NK-92 (cell line): ENCODE data around the gene BICDL1.
"Not testable (repeated sequence)": the region's sequence is repeated elsewhere in the genome, so short reads cannot be mapped to it uniquely, and the experiment has no call there.

ENCODE experiments used
- DNase-seq: peaks from one replicate; lab custom pipeline; 2025; ENCODE audit not compliant: unreplicated experiment; lab: John Stamatoyannopoulos, UW

BICDL1 gene

DNA sequence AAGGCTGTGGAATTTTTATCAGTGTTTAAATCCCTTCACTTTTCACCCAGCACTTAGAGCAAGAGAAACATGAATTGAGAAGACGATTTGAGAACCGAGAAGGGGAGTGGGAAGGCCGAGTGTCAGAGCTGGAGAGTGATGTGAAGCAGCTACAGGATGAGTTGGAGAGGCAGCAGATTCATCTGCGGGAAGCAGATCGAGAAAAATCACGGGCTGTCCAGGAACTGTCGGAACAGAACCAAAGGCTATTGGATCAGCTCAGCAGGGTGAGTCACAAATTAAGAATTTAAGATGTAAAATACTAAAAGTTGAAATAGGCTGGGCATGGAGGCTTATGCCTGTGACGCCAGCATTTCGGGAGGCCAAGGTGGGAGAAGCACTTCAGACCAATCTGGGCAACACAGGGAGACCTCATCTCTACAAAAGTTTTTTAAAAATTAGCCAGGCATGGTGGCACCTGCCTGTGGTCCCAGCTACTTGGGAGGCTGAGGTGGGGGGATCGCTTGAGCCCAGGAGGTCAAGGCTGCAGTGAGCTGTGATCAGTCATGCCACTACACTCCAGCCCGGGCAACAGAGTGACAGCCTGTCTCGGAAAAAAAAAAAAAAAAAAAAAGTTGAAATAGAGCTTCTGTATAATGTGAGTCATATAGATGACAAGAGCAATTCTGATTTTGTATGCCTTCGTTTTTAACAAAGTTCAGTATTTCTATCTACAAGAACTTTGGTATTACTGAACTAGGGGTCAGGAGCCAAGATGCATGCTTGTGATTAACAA, 9.6 kb downstream of the BICDL1 start:
- no peak for DNase-seq

DNA sequence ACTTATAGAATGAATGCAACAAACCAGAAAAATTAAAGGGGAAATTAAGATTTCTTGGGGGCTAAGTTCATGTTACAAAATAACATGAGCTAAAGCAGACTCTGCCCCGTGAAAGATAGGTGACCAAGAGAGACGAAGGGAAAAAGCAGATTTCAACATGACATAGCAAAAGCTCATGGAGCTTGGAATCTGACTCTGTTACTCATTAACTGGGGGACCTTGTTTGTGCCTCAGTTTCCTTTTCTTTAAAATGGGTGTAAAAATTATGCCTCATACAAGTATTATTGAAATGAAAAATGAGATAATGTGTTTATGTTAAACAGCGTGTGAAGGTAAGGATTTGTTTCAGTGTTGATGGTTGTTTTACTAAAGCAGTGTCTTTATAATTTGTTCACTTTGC, 11.5 kb downstream of the BICDL1 start:
- no peak for DNase-seq

DNA sequence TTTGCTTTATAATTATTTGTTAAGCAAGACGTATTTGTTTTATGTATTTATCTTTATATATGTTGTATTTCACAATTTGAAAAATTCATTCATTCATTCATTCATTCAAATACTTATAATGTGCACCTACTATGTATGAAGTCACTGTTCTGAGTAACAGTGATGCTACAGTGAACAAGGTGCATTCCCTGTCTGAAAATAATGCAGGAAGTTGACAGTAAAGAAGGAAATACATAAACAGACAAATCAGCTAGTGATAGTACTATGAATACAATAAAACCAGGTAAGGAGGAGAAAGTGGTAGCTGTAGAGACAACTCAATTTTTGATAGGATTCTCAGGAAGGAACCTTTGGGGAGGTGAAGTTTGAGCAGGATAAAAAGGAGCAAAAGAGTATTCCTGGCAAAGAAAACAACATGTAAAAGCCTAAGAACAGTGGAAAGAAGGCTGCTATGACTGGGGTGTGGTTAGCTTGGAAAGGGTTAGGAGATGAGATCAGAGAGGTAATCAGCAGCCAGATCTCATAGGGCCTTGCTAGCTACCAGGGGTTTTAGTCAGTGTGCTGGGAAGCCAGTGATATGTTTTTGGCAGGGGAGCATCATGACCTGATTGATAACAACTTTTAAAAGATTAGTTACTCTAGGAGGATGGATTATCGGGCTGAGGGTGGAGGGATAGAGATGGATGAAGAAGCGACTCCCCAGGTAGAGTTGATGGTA, 17.4 kb downstream of the BICDL1 start:
- no peak for DNase-seq

DNA sequence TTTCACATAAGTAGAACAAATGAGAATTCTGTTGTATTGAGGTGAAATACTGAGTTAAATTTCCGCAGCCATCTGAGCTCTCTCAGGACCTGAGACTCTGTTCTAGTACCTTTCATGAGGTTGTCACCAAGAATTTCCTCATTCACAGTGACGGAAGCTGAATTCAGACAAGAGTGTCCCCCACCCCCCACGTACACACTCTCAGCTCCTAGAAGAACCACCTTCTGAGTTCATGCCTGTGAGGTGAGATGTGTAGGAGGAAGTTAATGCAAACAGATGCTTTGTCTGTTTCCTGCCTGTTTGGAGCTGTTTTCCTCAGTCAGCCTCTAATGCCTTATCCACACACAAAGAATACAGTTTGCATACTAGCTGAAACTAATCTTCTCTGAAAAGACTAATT, 18.2 kb downstream of the BICDL1 start:
- DNase-seq: peak; percentile 5

DNA sequence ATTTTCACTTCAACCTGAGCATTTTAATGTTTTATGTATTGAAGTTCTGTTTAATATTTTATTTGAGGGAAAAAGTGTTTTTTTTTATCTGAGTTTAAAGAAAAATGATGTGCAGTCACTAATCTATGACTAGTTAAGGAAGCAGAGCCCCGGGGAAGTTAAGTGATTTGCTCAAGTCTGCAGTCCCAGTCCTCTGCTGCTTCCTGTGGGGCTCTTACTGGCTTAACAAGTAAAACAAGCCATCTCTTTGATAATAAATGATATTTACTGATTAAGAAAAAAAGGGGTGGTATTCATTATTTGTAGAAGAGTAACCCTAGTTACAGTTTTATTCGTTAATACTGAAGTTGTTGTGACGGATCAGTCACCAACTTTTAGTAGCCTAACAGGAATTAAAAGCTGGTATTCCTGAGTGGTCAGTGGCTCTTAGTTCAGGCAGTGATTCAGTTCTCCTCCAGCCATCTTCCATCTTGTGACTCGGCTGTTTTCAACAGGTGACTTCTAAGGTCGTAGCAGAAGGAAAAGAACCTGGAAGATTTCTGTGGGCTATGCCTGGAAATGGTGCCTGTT, 21.7 kb downstream of the BICDL1 start:
- no peak for DNase-seq

DNA sequence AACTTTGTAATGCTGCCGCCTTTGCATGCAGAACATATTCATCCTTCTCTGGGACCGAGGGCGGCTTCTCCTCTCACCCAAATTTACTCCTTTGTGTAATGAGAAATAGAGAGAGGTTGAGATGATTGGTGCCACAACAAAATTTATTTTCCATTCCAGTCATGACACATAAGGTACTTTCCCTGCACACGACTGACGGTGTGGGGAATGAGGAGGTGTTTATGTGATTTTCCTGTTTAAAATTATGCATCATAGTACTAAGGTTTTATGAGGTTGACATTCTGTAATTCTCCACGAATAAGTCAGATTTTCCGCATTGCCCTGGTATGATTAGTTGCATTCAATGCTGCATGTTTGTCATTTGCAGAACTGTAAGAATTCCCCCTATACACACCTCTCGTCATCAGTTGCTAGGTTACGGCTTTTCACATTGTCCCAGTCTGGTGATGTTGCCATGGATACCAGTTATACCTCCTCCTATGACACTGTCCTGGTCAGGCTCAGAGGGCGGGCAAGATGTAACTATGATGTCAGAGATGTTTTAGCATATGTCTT, 23.1 kb downstream of the BICDL1 start:
- peak; percentile 1 for DNase-seq

DNA sequence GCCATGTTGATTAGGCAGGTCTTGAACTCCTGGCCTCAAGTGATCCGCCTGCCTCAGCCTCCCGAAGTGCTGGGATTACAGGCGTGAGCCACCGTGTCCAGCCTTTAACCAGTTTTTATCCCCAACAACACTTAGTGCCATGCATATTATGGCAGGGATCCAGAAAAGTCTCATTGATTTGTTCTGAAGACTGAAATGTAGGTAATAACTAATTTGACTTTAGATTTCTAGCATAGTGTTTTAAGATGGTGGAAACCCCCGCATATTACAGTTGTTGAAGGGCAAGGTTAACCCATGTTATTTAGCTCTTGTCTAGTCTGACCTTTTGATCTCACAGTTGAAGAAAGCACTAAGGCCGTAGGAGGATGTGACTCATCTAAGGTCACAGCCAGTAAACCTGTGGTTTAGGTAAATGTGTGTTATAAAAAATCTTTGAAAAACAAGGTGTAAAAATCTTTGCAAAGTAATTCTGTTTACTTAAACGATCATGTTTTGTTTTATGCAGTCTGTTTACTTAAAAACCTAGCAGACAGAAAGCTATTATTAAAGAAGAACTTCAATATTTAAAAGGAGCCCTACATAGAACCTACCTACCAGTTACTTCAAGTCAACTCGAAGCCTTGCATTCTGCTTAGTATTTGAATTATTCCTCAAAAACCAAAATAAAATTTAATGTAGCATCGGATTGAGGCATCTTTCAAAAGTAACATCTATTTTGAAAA, 24.8 kb downstream of the BICDL1 start:
- no peak for DNase-seq

DNA sequence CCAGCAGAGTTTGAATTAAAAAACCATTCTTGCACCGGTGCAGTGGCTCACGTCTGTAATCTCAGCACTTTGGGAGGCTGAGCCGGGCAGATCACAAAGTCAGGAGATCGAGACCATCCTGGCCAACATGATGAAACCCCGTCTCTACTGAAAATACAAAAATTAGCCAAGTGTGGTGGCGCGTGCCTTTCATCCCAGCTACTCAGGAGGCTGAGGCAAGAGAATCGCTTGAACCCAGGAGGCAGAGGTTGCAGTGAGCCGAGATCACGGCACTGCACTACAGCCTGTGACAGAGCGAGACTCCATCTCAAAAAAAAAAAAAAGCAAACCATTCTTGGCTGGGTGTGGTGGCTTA, 25.3 kb downstream of the BICDL1 start:
- DNase-seq: not testable (repeated sequence)

DNA sequence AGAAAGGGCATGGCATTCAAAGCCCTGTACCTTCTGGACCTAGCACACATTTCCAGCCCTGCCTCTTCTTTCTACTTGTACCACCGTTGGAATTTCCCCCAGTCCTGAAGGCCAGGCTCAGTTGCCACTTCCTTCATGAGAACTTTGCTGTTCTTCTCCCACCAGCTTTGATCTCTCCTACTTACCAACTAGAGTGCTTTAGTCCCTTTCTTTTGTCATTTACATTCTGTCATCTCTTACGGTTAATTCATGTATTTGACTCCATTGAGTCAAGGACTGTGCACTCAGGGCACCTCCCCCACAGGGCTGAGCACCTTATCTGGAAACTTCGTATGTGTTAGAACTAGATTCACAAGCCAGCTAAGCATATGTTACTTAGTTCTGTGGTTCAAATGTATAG, 26.3 kb downstream of the BICDL1 start:
- no peak for DNase-seq

DNA sequence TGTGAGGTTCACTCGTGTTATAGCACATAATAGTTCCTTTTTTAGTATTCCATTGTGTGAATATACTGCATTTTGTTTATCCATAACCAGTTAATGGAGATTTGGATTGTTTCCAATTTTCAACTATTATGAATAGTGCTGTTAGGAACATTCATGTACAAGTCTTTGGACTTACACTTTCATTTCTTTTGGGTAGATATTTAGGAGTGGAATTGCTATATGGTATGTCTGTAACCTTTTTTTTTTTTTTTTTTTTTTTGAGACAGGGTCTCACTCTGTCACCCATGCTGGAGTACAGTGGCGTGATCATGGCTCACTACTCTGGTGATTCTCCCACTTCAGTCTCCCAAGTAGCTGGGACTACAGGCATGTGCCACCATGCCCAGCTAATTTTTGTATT, 27.2 kb downstream of the BICDL1 start:
- DNase-seq: not testable (repeated sequence)

DNA sequence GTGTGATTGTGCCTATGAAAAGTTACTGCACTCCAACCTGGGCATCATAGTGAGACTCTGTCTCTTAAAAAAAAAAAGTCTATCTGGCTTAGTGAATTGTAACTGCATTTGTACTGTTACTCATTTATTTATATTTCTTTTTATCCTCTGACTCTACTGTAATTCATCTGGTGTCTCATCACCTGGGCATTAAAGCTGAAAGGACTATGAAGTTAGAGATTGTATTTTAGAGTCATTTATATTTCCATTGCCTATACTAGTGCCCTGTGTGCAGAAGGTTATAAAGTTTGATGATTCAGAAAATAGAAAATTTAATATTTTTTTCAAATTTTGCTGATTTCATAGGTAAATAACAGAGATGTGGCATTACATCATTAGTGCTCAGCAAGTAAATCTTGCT, 30.2 kb downstream of the BICDL1 start:
- no peak for DNase-seq

DNA sequence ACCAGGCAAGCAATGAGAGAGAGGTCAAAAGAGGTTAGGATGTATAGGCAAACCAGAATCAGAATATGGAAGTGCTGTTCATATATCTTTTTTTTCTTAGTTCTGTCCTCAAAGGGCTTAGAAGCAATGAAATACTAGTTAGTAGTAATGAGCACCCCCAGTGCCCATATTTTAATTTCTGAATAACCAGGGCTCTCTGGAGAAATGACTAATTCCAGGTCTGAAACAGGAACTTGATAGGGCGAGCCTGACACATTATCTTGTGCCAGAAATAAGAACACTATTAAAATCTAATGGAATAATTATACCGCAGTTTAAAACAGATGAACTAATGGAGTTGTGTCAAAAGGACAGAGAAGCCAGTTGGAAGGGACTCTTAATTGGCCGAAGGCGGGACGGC, 30.9 kb downstream of the BICDL1 start:
- DNase-seq: no peak

DNA sequence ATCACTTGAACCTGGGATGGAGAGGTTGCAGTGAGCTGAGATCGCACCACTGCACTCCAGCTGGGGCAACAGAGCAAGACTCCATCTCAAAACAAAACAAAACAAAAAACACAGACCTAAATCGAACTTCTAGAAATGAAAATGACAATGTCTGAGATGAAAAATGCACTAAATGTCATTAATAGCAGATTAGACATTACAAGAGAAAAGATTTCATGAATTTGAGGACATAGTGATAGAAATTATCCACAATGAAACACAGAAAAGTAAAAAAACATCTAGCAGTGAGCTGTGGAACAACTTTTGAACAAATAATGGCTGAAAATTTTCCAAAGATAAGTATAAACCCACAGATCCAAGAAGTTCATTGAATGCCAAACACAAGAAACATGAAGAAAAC, 35.2 kb downstream of the BICDL1 start:
- no peak for DNase-seq

DNA sequence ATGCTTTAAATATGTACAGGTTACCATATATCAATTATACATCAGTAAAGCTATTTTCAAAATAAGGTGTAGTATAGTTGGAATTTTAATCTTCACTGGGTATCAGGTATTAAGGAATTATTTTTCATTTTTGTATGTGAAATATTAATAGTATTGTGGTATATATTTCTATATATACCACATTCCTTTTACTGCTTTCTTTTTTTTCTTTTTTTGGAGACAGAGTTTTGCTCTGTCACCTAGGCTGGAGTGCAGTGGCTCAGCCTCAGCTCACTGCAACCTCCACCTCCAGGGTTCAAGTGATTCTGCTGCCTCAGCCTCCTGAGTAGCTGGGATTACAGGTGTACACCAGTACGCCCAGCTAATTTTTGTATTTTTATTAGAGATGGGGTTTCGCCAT, 36.6 kb downstream of the BICDL1 start:
- no peak for DNase-seq

DNA sequence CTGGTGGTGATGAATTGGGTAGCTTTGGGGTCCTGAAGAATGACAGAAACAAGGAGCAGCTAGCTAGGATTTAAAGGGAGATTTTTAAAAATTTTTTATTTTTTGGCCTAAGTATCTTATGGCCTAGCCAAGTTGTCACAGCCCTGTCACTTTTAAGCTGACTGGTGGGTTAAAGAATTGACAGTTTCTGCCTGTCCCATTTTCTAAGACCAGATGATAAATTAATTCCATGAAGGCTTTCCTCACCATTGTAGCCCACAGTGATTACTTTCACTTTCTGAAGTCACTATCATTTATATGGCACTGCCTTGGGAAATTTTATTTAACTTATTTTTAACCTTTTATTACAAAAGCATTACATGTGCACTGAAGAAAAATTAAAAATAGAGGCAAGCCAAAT, 43.2 kb downstream of the BICDL1 start:
- DNase-seq: no peak

DNA sequence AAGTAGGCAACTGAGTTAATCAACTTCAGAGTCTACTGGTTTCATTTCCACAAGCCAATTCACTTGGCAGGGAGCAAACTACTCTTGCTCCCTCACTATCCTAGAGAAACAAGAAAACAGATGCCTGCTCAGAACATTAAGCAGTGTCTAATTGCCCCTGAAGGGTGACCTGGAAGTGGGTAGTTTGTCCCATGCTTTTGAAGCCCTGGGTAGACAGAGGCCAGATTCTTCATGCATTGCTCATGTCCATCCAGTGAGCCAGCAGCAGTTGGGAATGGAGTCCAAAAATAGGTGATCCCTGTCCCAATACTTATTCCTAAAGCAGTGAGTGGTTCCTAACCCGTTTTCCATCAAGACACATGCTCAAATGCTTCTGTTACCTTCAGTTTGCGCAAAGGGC, 48.8 kb downstream of the BICDL1 start:
- DNase-seq: no peak

DNA sequence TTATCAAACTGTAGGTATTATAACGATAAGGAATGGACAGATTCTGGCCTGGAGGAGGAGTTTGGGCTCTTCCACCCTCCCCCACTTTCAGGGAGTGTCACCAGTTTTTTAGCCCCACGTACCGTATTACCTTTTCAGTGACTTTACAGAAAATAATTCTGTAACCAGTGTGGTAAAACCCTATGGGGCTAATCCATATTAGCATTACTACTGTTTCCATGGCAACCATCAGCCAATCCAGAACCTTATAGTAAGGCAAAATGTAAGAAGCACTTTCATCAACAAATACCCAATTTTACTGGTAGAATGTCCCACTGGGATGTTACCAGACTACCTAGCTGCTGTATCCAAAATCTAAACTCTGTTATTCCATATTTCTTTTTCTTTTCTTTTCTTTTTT, 50.7 kb downstream of the BICDL1 start:
- DNase-seq: no peak

DNA sequence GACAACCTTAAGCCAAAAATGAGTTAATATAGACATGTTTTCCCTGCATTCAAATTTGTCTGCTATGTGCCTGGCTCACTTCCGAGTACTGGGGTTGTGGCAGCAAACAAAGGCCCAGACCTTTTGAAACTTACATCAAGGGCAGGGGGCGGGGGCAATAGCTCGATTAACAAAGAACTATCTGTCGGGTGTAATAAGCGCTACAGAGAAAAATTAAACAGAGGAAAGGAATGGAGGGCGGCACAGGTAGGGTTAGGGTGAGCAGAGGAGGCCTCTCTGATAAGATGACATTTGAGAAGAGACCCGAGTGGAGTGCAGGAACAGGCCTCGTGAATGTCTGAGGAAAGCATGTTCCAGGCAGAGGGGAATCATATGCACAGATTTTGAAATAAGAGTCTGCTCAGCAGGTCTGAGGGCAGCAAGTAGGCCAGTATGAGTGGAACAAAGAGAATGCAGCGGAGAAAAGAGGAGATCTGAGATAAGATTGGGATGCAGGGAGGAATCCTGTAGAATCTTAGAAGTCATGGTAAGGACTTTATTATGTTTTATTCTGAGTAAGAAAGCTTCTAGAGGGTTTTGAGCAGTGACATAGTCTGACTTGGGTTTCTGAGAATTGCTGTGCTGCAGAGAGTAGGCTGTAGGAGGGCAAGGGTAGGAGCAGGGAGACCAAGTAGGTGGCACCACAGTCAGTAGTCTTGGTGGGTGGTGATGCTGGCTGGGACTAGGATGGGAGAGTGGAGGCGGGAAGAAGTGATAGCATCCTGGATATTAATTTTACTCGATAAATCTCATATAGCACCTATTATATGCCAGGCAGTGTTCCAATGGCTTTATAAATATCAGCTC, 52.6 kb downstream of the BICDL1 start:
- DNase-seq: no peak

DNA sequence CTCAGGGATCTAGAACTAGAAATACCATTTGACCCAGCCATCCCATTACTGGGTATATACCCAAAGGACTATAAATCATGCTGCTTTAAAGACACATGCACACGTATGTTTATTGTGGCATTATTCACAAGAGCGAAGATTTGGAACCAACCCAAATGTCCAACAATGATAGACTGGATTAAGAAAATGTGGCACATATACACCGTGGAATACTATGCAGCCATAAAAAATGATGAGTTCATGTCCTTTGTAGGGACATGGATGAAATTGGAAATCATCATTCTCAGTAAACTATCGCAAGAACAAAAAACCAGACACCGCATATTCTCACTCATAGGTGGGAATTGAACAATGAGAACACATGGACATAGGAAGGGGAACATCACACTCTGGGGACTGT, 56.3 kb downstream of the BICDL1 start:
- not testable (repeated sequence) for DNase-seq

DNA sequence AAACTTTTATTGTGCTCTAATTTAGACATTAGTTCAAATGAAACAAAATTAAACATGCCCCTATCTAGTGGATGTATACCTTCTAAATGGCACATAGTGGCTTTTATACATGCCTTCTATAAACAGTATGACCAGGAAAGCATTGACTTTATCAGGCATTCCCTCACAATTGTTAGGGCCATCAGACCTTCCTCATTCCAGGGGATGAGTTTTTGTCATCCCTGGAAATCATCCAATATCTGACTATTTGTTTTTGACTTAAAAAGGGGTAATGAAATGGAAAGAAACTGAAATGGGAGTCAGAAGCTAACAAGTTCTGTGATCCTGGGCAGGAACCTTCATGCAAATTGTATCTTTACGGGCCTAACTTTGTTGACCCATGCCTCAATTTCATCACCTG, 58.0 kb downstream of the BICDL1 start:
- no peak for DNase-seq

DNA sequence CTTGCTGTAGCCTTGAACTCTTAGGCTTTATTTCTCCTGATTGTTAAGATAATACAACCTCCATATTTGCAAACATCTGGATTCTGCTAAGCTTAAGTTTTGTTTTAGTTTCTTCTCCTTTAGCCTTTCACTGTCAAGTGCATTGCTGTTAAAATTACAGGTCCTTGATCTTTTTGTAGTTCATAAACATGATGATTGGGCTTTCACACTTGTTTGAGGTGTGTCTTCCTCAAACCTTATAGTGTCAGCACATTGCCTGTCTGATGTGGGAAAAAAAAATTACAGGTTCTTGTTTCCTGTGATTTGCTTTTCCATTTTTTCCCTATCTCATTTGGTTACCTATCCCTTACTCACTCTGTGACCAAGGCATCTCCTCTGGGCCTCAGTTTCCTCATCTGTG, 59.2 kb downstream of the BICDL1 start:
- no peak for DNase-seq
